Stomach (tissue), 9 donors: Measurements from ENCODE around the gene NSD1. TPM values are rescaled to one million over a fixed set of nuclear protein-coding genes. Genes with fewer than 3 reads are reported as not detected.

ENCODE experiments used
- DNase-seq, 2 donors: peaks; one replicate each; pipeline versions ENCODE4 v3.0.0 to v3.0.0-alpha.2; 2013 to 2019
- H3K27ac ChIP-seq, 5 donors: fragments of 200-600 bp in 4 of 5; sonication (generic) in 4 of 5; one replicate each; pipeline ENCODE4 v1.5.1; 2013 to 2019; ENCODE audit warnings: mild to moderate bottlenecking in 1 of 5, moderate library complexity in 1 of 5
- H3K27me3 ChIP-seq, 3 donors: fragments of 200-600 bp; sonication (generic); one replicate each; pipeline ENCODE4 v1.5.1; 2017 to 2019; ENCODE audit warnings: mixed run types in 1 of 3
- H3K36me3 ChIP-seq, 4 donors: fragments of 200-600 bp; sonication (generic); 1 replicate in 3 of 4; 2 replicates in 1 of 4; pipeline ENCODE4 v1.5.1; 2016 to 2019
- H3K4me1 ChIP-seq, 4 donors: fragments of 200-600 bp; sonication (generic); one replicate each; pipeline ENCODE4 v1.5.1; 2016 to 2019
- H3K4me3 ChIP-seq, 4 donors: fragments of 200-600 bp; sonication (generic) in 3 of 4; one replicate each; pipeline ENCODE4 v1.5.1; 2016 to 2019; ENCODE audit warnings: mild to moderate bottlenecking in 1 of 4
- H3K9me3 ChIP-seq, 4 donors: fragments of 200-600 bp; sonication (generic); one replicate each; pipeline ENCODE4 v1.5.1; 2016 to 2019
- EP300 ChIP-seq: sonication (generic); formaldehyde crosslinking; IDR thresholded peaks from one replicate; pipeline ENCODE4 v1.6.1; 2017; ENCODE audit warnings: antibody characterized with exemption
- POLR2A ChIP-seq, 4 donors: fragments of 450-650 bp; IDR thresholded peaks; one replicate each; pipeline ENCODE4 v1.6.1; 2016; ENCODE audit warnings: antibody characterized with exemption in 4 of 4, control low read depth in 2 of 4, mild to moderate bottlenecking in 1 of 4, moderate library complexity in 1 of 4
- POLR2AphosphoS5 ChIP-seq, 3 donors: sonication (generic); formaldehyde crosslinking; IDR thresholded peaks; one replicate each; pipeline ENCODE4 v1.6.1; 2016; ENCODE audit warnings: antibody characterized with exemption in 3 of 3
- WGBS, 5 donors: extraction: QIAGEN DNeasy Blood & Tissue Kit in 3 of 5; methylation state at CpG; one replicate each; pipeline versions ENCODE4 v1.1.5 to v1.1.7; 2013 to 2018; 5-methylcytosine and 5-hydroxymethylcytosine counted together
- intact Hi-C: fragments of 100-400 bp; cut with DNase I; formaldehyde crosslinking; loops from one replicate; pipeline ENCODE4 v1.15.1; 2023; ENCODE audit warnings: low total_unique reads
- polyA plus RNA-seq, 3 donors: library from polyadenylated mRNA; stranded (reverse); fragments of 200-250 nt; gene quantifications; one replicate each; pipeline ENCODE4 v1.2.3, GENCODE V29; 2013
- total RNA-seq, 5 donors: library from RNA; depleted of rRNA; stranded (reverse); fragments of >200 nt; gene quantifications; one replicate each; pipeline versions ENCODE4 v1.1.0 to v1.2.3, GENCODE V29; 2014 to 2016
- TF ChIP-seq, protein P1 (sequence below), 7 experiments: fragments of 450-650 bp in 4 of 7; fragments of 200-600 bp in 3 of 7; sonication (generic) in 3 of 7; IDR thresholded peaks; one replicate each; pipeline ENCODE4 v1.5.1; 2016 to 2019; ENCODE audit warnings: antibody characterized with exemption in 7 of 7, control low read depth in 2 of 7, mild to moderate bottlenecking in 1 of 7
- donor health status: healthy with polysubstance abuse.
- donor health status: Bipolar disorder and iron deficiency.
- donor health status: healthy.

The NSD1 gene
- total and polyA plus RNA-seq, 8 donors, result 5.1 to 69.9 (median 23.5) TPM

DNA sequence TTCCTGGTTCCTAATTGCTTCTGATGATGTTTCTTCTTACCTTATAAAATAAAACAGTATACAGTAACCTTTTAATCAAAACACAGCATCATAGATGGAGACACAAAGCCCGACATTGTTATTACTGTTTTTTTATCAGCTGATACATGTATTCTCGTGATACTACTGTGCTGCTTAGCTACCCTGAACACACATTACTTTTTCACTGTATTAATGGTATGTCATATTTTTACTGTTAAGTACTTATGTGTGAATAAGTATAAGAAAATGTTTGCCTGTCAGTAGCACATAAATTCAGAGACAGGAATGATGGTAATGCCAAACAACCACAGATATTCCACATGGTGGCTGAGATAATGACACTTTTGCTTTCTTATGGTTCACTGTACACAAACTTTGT is 101.3 kb downstream of the NSD1 start:
- H3K4me1 ChIP-seq, result peaks cover 0 to 35% (median 10%) of the 10 kb centered on the region in 4 donors
- no peaks in the 10 kb centered on the region for H3K9me3 ChIP-seq
- H3K4me3 ChIP-seq, result no peak overlapping the region
- H3K36me3 ChIP-seq, result peaks cover 8 to 59% (median 53%) of the 10 kb centered on the region in 4 donors
- intact Hi-C loops, result no loop called here
- H3K27me3 ChIP-seq, result no peaks in the 10 kb centered on the region
- WGBS, 5 donors, result 35 to 67% (median 49%) methylated on average over 2 of the region's 2 CpGs
- no peak overlapping the region for H3K27ac ChIP-seq
- no peak for TF ChIP-seq EP300
- no peak for TF ChIP-seq POLR2A (IDR thresholded peaks at IDR 0.05)
- TF ChIP-seq, protein P1, sequence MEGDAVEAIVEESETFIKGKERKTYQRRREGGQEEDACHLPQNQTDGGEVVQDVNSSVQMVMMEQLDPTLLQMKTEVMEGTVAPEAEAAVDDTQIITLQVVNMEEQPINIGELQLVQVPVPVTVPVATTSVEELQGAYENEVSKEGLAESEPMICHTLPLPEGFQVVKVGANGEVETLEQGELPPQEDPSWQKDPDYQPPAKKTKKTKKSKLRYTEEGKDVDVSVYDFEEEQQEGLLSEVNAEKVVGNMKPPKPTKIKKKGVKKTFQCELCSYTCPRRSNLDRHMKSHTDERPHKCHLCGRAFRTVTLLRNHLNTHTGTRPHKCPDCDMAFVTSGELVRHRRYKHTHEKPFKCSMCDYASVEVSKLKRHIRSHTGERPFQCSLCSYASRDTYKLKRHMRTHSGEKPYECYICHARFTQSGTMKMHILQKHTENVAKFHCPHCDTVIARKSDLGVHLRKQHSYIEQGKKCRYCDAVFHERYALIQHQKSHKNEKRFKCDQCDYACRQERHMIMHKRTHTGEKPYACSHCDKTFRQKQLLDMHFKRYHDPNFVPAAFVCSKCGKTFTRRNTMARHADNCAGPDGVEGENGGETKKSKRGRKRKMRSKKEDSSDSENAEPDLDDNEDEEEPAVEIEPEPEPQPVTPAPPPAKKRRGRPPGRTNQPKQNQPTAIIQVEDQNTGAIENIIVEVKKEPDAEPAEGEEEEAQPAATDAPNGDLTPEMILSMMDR (IDR thresholded peaks at IDR 0.05), result no peak
- TF ChIP-seq POLR2AphosphoS5 (IDR thresholded peaks at IDR 0.05), result no peak
- no peak for DNase-seq

DNA sequence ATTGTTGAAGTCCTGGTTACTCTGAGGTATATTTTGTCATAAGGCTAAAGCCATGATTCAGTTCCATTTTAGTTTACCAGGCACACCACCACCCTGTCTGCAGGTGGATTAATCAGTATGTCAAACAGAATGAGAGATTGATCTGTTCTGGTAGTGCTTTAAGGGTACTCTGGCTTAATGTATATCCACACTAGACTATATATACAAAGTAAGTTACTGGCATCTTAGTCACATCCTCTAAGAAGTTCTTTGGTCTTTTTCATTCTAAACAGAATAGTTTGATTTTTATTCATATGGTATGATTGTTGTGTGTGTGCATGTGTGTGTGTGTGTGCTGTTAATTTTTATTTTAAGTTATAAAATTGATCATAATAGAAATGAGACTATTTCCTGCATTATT is 108.2 kb downstream of the NSD1 start:
- Histone ChIP-seq H3K36me3 (peaks cover 32 to 99% (median 91%) of the 10 kb centered on the region in 4 donors), H3K9me3 (no peaks in the 10 kb centered on the region), H3K4me1 (no peaks in the 10 kb centered on the region), H3K27me3 (no peaks in the 10 kb centered on the region), H3K4me3 (no peak overlapping the region), H3K27ac (no peak overlapping the region)
- intact Hi-C loops, result no loop called here
- TF ChIP-seq POLR2A (IDR thresholded peaks at IDR 0.05), result no peak
- TF ChIP-seq EP300, result no peak
- no peak for TF ChIP-seq POLR2AphosphoS5 (IDR thresholded peaks at IDR 0.05)
- TF ChIP-seq, protein P1 (IDR thresholded peaks at IDR 0.05), result no peak
- no peak for DNase-seq

DNA sequence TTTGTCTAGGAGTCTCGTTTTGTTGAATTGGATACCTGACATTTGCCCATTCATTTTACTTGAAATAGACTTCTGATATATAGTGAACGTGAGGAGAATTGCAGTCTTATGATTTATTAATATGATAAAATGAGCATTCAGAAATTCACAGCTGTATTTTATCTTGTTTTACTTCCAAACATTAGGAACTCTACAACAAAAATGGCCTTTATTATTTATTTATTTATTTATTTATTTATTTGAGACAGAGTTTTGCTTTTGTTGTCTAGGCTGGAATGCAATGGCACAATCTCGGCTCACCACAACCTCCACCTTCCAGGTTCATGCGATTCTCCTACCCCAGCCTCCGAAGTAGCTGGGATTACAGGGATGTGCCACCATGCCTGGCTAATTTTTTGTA is 108.7 kb downstream of the NSD1 start:
- Histone ChIP-seq H3K27ac (no peak overlapping the region), H3K27me3 (no peaks in the 10 kb centered on the region), H3K4me3 (no peak overlapping the region), H3K9me3 (no peaks in the 10 kb centered on the region), H3K36me3 (peaks cover 38 to 99% (median 91%) of the 10 kb centered on the region in 4 donors), H3K4me1 (no peaks in the 10 kb centered on the region)
- TF ChIP-seq POLR2AphosphoS5 (IDR thresholded peaks at IDR 0.05), result no peak
- TF ChIP-seq EP300, result no peak
- no peak for TF ChIP-seq POLR2A (IDR thresholded peaks at IDR 0.05)
- TF ChIP-seq, protein P1 (IDR thresholded peaks at IDR 0.05), result no peak
- 88 to 94% (median 92%) methylated on average over 5 of the region's 5 CpGs for WGBS, 5 donors
- no peak for DNase-seq
- intact Hi-C loops, result no loop called here

DNA sequence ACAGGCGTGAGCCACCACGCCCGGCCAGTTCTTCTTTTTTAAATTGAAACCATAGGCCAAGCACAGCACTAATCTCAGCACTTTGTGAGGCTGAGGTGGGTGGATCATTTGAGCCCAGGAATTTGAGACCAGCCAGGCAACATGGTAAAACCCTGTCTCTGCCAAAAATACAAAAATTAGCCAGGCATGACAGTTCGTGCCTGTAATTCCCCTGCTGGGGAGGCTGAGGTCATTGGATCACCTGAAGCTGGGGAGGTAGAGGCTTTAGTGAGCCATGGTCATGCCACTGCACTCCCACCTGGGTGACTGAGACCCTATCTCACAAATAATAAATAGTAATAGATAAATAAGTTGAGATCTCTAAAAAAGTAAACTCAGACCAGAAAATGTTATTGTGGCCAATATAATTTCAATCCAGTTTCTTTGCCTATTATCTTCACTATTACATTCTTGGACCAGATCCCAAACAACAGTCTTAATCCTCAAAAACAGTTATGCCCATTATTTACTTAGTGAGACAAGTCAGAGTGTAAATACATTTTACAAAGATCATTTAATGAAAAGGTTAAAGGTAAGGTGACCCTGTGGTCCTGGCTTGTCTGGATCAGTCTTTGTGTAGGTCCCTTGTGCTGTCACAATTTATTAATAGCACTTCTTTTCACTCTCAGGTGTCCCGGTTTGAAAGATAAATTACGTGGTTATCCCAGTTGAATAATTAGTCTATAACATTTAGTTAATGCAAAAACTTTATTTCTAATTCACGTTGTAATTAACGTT is 116.4 kb downstream of the NSD1 start:
- H3K4me1 ChIP-seq, result no peaks in the 10 kb centered on the region
- H3K27ac ChIP-seq, result no peak overlapping the region
- no peaks in the 10 kb centered on the region for H3K9me3 ChIP-seq
- intact Hi-C loops, result no loop called here
- no peaks in the 10 kb centered on the region for H3K27me3 ChIP-seq
- no peak overlapping the region for H3K4me3 ChIP-seq
- no peak for TF ChIP-seq POLR2AphosphoS5 (IDR thresholded peaks at IDR 0.05)
- TF ChIP-seq, protein P1 (IDR thresholded peaks at IDR 0.05), result no peak
- no peak for TF ChIP-seq POLR2A (IDR thresholded peaks at IDR 0.05)
- TF ChIP-seq EP300, result no peak
- H3K36me3 ChIP-seq, result peaks cover 42 to 99% (median 99%) of the 10 kb centered on the region in 4 donors
- 74 to 83% (median 76%) methylated on average over 8 of the region's 8 CpGs for WGBS, 5 donors
- no peak for DNase-seq
